GM19025 (cell line): ENCODE data around the gene ZNF681.
"Not testable (repeated sequence)": the region's sequence is repeated elsewhere in the genome, so short reads cannot be mapped to it uniquely, and the experiment has no call there.

ENCODE experiments used
- ATAC-seq: cut with Tn5 transposase; IDR thresholded peaks from one replicate; pipeline ENCODE4 v1.9.1; 2021; ENCODE audit warnings: mild to moderate bottlenecking, low read depth, moderate library complexity; ENCODE audit not compliant: unreplicated experiment

The ZNF681 gene

DNA sequence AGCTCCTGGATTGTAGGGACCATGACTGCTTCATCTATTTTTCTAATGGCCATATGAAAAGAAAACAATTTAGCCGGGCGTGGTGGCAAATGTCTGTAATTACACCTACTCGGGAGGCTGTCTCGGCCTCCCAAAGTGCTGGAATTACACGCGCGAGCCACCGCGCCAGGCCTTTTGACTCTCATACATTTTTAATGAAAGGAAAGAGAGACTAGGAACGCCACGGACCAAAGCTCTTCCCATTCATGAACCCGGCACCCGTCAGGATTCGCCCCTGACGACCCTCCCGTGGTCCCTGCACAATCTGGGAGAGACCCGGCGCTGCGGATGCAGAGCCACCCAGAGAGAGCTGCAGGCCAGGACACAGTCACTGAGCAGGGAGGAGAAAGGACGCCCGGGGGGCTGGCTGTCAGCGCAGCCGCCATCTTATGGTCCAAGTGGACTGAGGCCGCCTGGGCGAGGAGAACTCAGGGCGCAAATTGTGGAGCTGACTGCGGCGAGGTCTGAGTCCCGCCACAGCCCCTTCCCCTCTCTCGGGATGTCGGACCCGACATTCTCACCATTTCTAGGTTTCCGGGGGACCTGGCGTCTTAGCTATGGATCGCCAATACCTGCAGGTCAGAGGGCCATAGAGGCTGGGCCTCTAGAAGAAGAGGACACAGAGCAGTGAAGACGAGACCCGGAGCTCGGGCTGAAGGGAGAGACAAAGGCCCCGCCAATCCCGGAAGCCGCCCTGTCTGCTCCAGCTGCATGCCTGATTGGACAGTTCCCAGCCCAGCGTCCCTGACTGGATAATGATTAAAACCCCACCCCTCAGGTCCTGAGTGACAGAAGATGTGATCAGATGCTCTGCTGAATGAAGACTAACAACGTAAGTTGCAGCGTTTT, at the start of gene ZNF681:
TSS of gene ZNF681 (minus strand) at position 705 of the 888 bp plus-strand sequence. CDS start at position 563, 142 bp downstream.
- ATAC-seq, result peak; percentile 73

DNA sequence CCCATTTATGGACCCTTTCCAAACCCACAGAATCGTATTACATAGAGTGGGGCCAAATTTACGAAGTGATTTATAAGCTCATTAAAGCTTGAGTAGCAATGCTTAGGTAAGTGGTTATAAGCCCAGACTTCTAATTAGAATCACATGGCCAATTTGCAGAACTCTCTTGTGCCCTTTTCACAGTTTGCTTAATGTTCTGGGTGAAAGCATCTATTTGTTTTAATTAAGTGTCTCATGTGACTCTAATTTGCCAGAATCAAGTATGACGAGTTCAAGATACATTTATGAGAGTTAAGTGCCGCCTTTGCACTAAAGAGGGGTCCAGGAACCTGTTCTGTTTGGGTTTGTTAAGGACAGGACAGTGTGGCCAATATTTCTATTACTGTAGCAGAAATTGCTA, 46.0 kb upstream of the ZNF681 start:
- no peak for ATAC-seq

DNA sequence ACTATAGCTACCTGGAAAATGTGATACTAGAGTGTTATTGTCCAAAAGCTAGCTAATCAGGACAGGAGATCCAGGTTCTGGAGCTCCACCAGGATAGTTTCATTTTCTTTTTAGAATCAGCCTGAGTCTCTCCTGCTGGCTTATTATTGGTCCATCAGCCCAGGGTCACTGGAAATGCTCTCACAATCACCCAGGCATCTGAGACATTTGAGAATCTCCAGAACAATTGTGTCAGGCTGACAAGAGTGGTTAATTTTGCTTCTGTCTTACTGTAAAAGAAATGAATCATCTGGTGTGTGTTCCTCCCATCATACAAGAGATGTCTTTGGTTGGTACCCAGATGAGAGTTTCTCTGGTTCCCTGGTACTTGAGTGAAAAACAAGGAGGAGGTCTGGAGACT, 43.6 kb upstream of the ZNF681 start:
- ATAC-seq, result no peak

DNA sequence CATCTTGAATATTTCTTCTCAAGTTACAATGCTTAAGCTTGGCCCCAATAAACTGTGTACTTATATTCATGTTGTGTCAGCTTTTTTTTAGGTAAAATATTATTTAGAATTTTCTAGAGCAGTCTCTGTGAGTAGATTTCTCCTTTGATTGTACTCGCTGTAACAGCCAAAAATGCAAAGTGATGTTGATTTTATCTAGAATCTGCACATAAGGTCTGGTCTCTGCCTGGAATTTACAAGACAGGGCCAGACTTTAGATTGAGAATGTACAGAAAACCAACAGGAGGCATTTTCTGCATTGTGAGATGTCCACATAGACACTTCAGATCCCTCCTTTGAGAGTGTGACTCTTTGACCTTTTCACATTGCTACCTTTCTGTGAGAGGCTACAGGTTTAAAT, 43.1 kb upstream of the ZNF681 start:
- no peak for ATAC-seq

DNA sequence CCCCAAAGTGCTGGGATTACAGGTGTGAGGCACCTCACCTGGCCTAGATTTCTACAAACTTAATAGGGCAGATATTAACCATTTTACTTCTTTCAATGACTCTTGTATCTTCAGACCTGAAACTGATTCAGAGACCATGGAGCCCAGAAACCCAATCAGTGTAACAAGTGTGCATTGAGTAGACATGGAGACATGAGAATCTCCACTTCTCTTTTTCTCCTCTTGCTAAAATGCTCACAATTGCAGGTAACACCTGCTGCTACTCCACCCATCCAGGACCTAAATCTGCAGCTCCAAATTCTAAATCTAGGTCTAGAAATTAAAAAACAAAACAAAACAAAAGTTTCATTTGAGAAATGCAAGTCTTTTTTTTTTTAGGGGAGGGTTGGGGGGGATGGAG, 42.2 kb upstream of the ZNF681 start:
- ATAC-seq, result no peak

DNA sequence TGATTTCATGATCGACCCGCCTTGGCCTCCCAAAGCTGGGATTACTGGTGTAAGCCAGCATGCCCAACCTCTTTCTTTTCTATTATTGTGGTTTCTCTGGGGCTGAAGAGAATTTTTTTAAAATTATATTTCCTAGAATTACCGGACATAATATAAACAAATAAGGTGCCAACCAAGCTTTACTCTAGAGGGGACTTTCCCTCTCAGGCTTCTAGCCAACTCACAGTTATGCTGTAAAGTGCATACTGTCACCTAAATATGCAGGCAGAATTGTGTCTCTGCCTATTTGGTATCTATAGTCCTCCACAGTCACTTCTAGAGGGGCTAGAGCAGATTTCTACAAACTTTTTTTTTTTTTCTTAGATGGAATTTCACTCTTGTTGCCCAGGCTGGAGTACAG, 41.6 kb upstream of the ZNF681 start:
- ATAC-seq, result no peak

DNA sequence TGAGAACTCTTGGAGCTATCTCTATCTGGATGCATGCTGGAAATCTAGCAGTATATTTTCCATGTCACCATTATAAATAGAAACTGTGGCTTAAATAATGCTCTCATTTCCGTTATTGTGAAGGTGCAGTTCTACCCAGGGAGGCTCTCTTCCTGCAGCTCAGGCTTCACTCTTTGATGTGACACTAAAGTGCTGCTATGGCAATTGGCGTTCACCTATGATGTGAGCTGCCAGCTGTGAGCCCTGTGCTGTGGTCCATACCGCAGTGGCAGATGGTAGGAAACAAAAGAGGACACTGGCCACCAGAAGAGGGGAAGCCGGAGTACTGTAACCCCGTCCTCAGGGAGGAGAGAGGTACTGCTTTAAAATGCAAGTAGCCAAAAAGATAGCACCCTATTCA, 40.6 kb upstream of the ZNF681 start:
- ATAC-seq, result no peak

DNA sequence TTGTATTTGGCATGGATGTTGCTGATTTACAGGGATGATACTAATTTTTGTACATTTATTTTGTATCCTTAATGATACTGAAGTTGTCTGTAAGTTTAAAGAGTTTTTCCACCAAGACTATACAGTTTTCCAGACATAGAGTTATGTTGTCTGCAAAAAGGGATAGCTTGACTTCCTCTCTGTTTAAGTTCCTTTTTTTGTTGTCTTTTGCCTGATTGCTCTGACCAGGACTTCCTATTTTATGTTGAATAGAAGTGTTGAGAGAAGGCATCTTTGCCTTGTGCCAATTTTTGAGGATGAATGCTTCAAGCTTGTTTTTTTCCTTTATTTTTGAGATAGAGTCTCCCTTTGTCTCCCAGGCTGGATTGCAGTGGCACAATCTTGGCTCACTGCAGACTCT, 36.8 kb upstream of the ZNF681 start:
- ATAC-seq, result no peak

DNA sequence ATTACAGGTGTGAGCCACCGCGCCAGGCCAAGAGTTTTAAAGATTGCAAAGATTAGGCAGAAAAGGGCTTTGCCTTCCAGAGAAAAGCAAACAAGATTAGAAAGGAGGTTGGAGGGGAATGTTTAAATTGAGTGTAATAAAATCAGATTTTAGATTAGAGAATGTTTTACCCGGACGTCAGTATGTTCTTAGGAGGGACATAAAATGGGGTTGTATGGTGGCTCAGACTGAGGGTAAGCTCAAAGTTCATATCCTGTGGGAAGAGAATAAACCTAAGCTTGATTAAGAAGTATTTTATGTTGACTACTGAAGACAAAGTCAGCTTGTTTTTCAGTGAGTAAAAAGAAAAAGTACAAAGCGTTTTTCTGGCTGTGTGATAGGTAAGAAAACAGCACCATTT, 34.1 kb upstream of the ZNF681 start:
- ATAC-seq, result no peak

DNA sequence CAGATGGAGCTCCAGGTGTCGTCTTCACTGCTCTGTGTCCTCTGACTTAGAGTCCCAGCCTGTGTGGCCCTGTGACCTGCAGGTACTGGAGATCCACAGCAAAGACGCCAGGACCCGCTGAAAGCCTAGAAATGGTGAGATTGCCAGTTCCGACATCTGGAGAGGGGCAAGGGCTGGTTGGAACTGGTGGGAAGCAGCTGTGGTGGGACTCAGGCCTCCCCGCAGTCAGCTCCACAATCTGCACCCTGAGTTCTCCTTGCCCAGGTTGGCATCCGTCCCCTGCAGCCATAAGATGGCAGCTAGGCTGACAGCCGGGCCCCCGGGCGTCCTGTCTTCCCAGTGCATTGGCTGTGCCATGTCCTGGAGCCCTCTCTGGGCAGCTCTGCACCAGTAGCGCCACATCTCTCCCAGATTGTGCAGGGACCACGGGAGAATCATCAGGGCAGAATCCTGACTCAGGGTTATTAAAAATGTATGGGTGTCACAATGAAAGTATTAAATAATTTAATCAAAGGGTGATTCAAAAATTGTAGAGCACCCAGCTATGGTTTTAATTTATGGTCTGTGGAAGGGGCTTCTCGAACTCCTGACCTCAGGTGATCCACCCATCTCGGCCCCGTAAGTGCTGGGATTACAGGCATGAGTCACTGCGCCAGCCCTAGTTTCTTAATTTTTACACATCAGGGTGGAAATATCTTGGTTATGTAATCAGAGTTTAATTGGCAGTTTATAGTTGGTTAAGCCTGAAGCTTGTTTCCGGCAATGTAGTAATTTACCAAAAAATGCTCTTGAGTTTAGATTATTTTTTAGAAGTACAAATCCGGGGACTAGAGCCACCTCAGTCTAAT, 32.2 kb upstream of the ZNF681 start:
- no peak for ATAC-seq

DNA sequence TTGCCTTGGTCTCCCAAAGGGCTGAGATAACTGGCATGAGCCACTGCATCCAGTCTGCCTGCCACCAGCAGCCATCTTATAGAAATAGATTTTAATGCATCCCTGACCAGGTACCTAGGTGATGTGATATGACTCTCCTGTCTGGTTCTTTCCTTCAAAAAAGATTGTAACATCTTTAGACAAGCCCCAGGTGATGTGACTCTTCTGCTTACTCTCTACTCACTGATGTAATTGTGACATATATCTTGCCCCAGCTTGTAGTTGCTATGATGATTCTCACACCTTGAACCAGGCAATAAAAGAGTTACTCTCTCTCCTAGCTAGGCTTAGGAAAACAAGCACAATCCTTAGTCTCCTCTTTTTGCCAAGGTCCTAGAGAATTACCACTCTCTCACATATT, 30.6 kb upstream of the ZNF681 start:
- ATAC-seq, result no peak

DNA sequence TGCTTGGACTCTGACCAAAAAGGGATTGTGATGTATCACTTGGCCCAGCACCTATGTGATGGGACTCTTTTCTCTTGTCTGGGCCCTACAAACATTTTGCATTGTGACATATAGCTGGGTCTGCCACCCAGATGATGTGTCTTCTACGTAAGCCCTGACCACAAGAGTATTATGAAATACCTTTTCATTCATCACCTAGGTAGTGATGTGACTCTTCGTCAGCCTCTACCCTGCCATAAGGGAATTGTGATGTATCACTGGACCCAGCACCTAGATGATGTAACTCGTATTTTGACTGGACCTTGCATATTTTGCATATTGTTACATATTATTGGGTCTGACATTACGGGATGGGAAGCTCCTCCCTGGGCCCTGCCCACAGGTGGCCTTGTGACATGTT, 29.7 kb upstream of the ZNF681 start:
- no peak for ATAC-seq

DNA sequence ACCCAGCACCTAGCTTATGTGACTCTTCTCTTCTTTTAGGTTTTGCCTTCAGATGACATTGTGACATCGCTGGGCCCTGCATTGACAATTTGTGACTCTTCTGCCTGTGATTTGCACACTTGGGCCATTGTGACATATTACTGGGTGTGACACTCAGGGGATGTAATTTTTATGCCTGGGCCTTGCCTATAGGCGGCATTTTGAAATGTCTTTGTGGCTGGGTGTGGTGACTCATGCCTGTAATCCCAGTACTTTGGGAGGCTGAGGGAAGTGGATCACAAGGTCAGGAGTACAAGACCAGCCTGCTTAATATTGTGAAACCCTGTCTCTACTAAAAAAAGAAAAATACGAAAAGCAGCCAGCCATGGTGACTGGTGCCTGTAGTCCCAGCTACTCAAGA, 28.4 kb upstream of the ZNF681 start:
- no peak for ATAC-seq

DNA sequence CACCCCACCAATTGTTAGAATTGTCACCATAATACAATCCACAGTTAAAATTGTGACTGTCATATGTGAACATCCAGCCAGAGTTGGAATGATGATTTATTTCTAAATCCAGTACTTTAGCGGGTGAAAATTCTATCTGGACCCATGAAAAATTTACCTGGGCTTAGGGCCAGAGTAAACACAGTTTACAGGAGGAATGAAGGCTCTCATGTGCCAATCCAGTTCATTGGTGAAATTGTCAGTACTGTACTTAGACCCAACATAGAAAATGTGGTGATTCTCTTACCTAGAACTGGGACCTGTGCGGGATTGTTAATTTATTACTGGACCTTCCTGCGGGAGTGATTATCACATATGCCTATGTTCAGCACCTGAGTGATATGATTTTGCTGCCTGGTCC, 27.3 kb upstream of the ZNF681 start:
- ATAC-seq, result no peak

DNA sequence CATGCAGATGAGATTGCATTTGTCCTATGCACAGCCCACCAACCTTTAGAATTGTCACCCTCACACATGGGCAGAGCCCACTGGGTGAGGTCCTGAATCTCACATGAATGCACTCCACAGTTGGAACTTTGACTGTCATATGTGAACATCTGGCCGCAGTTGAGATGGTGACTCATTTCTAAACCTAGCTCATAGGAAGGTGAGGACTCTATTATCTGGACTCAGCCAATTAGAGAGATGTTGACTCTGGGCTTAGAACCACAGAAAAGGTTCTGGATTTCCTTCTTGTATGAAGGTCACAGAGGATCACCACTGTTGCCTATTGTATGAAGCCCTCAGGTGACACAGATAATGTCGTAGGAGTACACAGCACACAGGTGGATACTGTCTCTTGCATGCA, 25.6 kb upstream of the ZNF681 start:
- no peak for ATAC-seq

DNA sequence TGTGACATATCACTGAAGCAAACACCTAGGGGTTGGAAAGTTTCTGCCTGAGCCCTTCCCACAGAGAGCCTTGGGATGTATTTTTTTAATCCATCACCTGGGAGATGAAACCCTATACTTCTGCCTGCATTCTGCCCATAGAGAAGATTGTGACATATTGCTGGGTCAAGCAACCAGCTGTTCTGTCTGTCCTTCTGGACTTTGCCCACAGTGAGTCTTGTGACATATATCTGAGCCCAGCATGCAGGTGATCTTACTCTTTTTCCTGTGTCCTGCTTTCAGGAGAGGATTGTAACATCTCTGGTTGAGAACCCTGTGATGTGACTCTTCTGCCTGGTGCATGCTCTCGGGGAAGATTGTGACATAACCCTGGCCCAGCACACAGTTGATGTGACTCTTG, 24.9 kb upstream of the ZNF681 start:
- ATAC-seq, result no peak

DNA sequence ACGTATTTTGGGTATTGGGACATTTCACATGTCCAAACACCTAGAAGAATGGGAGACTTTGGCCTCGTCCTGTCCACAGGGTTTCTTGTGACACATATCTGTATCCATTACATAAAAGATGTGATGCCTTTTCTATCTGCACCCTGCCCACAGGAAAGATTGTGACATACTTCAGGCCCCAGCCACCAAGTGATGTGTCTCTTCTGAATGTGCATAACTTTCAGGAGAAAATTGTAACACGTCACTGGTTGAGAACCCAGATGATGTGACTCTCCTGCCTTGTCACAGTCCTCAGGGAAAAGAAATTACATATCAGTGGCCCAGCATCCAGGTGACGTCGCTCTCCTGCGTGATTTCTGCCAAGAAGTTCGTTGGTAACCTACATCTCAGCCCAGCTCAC, 21.0 kb upstream of the ZNF681 start:
- ATAC-seq, result no peak

DNA sequence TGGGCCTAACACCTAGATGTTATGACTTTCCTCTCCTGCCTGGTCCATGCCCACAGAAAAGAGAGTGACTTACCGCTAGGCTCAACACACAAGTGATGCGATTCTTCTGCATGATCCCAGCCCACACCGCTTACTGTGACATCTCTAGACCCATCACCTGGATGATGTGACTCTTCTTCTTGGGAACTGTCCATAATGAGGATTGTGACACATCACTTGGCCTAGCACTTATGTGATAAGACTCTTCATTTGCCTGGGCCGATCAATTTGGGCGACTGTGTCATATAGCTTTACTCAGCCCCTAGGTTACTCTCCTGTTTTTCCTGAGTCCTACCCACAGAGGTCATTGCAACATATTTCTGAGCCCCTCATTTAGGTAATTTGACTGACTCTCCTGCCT, 19.9 kb upstream of the ZNF681 start:
- no peak for ATAC-seq

DNA sequence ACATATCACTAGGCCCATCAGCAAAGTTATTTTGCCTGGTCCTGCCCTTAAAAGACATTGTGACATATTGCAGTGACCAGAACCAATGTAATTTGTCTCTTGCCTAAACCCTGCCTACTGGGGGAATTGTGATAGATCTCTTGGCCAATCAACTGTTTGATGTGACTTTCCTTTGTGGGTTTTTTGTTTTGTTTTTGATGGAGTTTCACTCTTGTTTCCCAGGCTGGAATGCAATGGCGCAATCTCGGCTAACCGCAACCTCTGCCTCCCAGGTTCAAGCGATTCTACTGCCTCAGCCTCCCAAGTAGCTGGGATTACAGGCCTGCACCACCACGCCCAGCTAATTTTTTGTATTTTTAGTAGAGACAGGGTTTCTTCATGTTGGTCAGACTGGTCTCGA, 19.3 kb upstream of the ZNF681 start:
- ATAC-seq, result not testable (repeated sequence)

DNA sequence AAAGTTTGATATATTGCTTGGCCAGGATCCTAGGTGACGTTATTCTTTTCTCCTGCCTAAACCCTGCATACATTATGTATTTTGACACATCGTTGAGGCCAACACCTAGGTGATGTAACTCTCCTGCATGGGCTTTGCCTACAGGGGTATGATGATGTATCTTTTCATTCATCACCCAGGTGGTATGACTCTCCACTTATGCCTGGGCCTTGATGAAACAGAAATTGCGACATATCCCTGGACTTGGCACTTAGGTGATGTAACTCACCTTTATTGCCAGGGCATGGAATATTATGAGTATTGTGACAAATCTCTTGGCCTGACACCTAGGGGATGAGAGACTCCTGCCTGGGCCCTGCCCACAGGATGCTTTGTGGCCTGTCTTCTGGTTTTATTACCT, 18.5 kb upstream of the ZNF681 start:
- ATAC-seq, result no peak

DNA sequence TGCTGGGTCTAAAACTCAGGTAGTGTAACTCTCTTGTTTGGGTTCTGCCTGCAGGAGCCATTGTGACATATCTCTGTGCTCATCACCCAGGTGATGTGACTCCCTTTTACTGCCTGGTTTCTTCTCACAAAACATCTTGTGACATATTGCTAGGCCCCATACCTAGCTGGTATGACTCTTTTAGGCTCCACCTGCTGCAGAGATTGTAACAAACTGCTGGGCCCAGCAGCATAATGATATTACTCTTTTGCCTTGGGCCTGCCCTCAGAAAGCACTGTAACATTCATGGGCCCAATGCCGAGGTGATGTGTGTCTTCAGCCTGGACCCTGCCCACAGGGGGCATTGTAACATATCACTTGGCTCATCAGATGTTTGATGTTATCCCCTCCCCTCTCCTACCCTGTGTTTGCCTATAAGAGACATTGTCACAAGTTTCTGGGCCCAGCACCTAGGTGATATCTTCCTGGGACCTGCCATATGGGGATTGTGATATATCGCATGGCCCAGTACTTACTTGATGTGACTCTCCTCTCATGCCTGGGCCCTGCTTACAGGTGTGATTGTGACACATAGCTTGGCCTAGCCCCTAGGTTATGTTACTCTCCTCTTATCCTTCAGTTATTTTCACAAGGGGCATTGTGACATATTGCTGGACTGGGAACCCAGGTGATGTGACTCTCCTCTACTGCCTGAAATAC, 18.0 kb upstream of the ZNF681 start:
- no peak for ATAC-seq
